ENCODE data around the gene ALKBH2.

GRCh38 chr12:109054520-109054919 is 38.8 kb downstream of the ALKBH2 start:
- TF ChIP-seq, protein P1, sequence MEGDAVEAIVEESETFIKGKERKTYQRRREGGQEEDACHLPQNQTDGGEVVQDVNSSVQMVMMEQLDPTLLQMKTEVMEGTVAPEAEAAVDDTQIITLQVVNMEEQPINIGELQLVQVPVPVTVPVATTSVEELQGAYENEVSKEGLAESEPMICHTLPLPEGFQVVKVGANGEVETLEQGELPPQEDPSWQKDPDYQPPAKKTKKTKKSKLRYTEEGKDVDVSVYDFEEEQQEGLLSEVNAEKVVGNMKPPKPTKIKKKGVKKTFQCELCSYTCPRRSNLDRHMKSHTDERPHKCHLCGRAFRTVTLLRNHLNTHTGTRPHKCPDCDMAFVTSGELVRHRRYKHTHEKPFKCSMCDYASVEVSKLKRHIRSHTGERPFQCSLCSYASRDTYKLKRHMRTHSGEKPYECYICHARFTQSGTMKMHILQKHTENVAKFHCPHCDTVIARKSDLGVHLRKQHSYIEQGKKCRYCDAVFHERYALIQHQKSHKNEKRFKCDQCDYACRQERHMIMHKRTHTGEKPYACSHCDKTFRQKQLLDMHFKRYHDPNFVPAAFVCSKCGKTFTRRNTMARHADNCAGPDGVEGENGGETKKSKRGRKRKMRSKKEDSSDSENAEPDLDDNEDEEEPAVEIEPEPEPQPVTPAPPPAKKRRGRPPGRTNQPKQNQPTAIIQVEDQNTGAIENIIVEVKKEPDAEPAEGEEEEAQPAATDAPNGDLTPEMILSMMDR (IDR thresholded peaks at IDR 0.05; ENCODE audit: poor library complexity), result no peak
- no peak for TF ChIP-seq EZH2 (IDR thresholded peaks at IDR 0.05; ENCODE audit: borderline replicate concordance)
